ENCODE measurements around the gene C22orf15. TPM values are rescaled to one million over a fixed set of nuclear protein-coding genes. Genes with fewer than 3 reads are reported as not detected.

C22orf15 gene
- total RNA-seq, 1 donor from 2014 or later = 1.4 TPM

GRCh38 chr22:23786752-23787599, 24.2 kb downstream of the C22orf15 start, which contains the start of gene SMARCB1:
Gene SMARCB1 (plus strand): TSS chr22:23786966. CDS start chr22:23787170, 204 bp downstream.
- DNase-seq (ENCODE audit: low read depth, low spot score) = peak; percentile 60

- no peak for DNase-seq (ENCODE audit: low read depth, low spot score)
These were observed 24.8 kb downstream of the C22orf15 start for GRCh38 chr22:23787600-23787896.

GRCh38 chr22:23787910-23788309, 25.1 kb downstream of the C22orf15 start:
- no peak for DNase-seq (ENCODE audit: low read depth, low spot score)

GRCh38 chr22:23789121-23789520, 26.3 kb downstream of the C22orf15 start:
- no peak for DNase-seq (ENCODE audit: low read depth, low spot score)

- DNase-seq (ENCODE audit: low read depth, low spot score) = no peak
These were observed 26.8 kb downstream of the C22orf15 start for GRCh38 chr22:23789638-23790037.

- DNase-seq (ENCODE audit: low read depth, low spot score) = no peak
These were observed 28.3 kb downstream of the C22orf15 start for GRCh38 chr22:23790819-23791737.

GRCh38 chr22:23791738-23792645, 29.2 kb downstream of the C22orf15 start:
- DNase-seq (ENCODE audit: low read depth, low spot score) = no peak

- no peak for DNase-seq (ENCODE audit: low read depth, low spot score)
These were observed 30.5 kb downstream of the C22orf15 start for GRCh38 chr22:23793326-23793725.

- DNase-seq (ENCODE audit: low read depth, low spot score) = no peak
These were observed 33.7 kb downstream of the C22orf15 start for GRCh38 chr22:23796461-23796860.

GRCh38 chr22:23800297-23801237, 37.8 kb downstream of the C22orf15 start:
- no peak for DNase-seq (ENCODE audit: low read depth, low spot score)

- no peak for DNase-seq (ENCODE audit: low read depth, low spot score)
These were observed 38.5 kb downstream of the C22orf15 start for GRCh38 chr22:23801238-23801821.

GRCh38 chr22:23801886-23802377, 39.1 kb downstream of the C22orf15 start:
- DNase-seq (ENCODE audit: low read depth, low spot score) = no peak

- DNase-seq (ENCODE audit: low read depth, low spot score) = no peak
These were observed 40.4 kb downstream of the C22orf15 start for GRCh38 chr22:23803001-23803819.

- no peak for DNase-seq (ENCODE audit: low read depth, low spot score)
These were observed 42.0 kb downstream of the C22orf15 start for GRCh38 chr22:23804781-23805291.

- DNase-seq (ENCODE audit: low read depth, low spot score) = no peak
These were observed 44.0 kb downstream of the C22orf15 start for GRCh38 chr22:23806837-23807236.

GRCh38 chr22:23812378-23812777, 49.6 kb downstream of the C22orf15 start:
- no peak for DNase-seq (ENCODE audit: low read depth, low spot score)
